IMR-90 (cell line): ENCODE data around the gene AP3B1. TPM values are rescaled to one million over a fixed set of nuclear protein-coding genes. Genes with fewer than 3 reads are reported as not detected.

ENCODE experiments used
- ATAC-seq: fragments of 200-7000 bp; cut with Tn5 transposase; 2 replicates; pipeline ENCODE4 v1.9.1; 2020; ENCODE audit warnings: low read depth, mild to moderate bottlenecking, moderate library complexity
- BruUV-seq: library from RNA; stranded (reverse); fragments of 400-500 nt; replicated peaks from 2 replicates; lab custom pipeline; 2021; lab: Mats Ljungman, UMichigan
- CTCF ChIA-PET: fragments of 300-600 bp; formaldehyde crosslinking; extraction: SDS; loops from one replicate; lab custom pipeline; 2021; ENCODE audit warnings: antibody characterized with exemption; lab: Yijun Ruan, JAX
- POLR2A ChIA-PET: fragments of 300-600 bp; sonication (Branson Sonifier 250); formaldehyde crosslinking; loops from one replicate; lab custom pipeline; 2022; ENCODE audit warnings: antibody characterized with exemption; ENCODE audit not compliant: unreplicated experiment; lab: Charles Lee
- DNase-seq: peaks from one replicate; pipeline ENCODE4 v3.0.0; 2013
- H2AFZ ChIP-seq: replicated peaks from 2 replicates; pipeline ENCODE3; 2013; ENCODE audit warnings: low read length, mild to moderate bottlenecking; ENCODE audit not compliant: poor library complexity
- H2AK5ac ChIP-seq: 2 replicates; pipeline ENCODE4 v1.6.1; 2013; ENCODE audit warnings: low read depth, low read length, inconsistent platforms
- H2AK9ac ChIP-seq: replicated peaks from 2 replicates; pipeline ENCODE3; 2013; ENCODE audit warnings: mild to moderate bottlenecking, low read depth, low read length, moderate library complexity; ENCODE audit not compliant: poor library complexity
- H2BK120ac ChIP-seq: 2 replicates; pipeline ENCODE4 v1.6.1; 2013; ENCODE audit warnings: low read depth, low read length, inconsistent platforms
- H2BK15ac ChIP-seq: 3 replicates; pipeline ENCODE4 v1.6.1; 2013; ENCODE audit warnings: low read depth, low read length, inconsistent platforms
- H2BK20ac ChIP-seq: 2 replicates; pipeline ENCODE4 v1.6.1; 2013; ENCODE audit warnings: low read depth, mild to moderate bottlenecking, inconsistent platforms, low read length, moderate library complexity
- H2BK5ac ChIP-seq: 2 replicates; pipeline ENCODE4 v1.6.1; 2013; ENCODE audit warnings: mild to moderate bottlenecking, low read depth, low read length, inconsistent platforms; ENCODE audit not compliant: poor library complexity, severe bottlenecking
- H3K14ac ChIP-seq: replicated peaks from 2 replicates; pipeline ENCODE4 v1.6.1; 2013; ENCODE audit warnings: low read depth, low read length, inconsistent platforms
- H3K18ac ChIP-seq: 2 replicates; pipeline ENCODE4 v1.6.1; 2013; ENCODE audit warnings: low read depth, low read length, control low read depth
- H3K23ac ChIP-seq: 2 replicates; pipeline ENCODE4 v1.6.1; 2013; ENCODE audit warnings: low read depth, low read length, inconsistent platforms
- H3K27ac ChIP-seq: 2 replicates; pipeline ENCODE4 v1.5.1; 2013; ENCODE audit warnings: mild to moderate bottlenecking, control low read depth, low read length; ENCODE audit not compliant: insufficient read depth
- H3K27me3 ChIP-seq: 2 replicates; pipeline ENCODE4 v1.6.1; 2013; ENCODE audit warnings: low read length; ENCODE audit not compliant: control insufficient read depth, insufficient read depth
- H3K36me3 ChIP-seq: 2 replicates; pipeline ENCODE4 v1.6.1; 2013; ENCODE audit warnings: low read length, mixed read lengths; ENCODE audit not compliant: control insufficient read depth, insufficient read depth
- H3K4ac ChIP-seq: 2 replicates; pipeline ENCODE4 v1.6.1; 2013; ENCODE audit warnings: low read depth, low read length, inconsistent platforms
- H3K4me1 ChIP-seq: 2 replicates; pipeline ENCODE4 v1.6.1; 2013; ENCODE audit warnings: low read length, mixed read lengths; ENCODE audit not compliant: control insufficient read depth, insufficient read depth
- H3K4me2 ChIP-seq: 2 replicates; pipeline ENCODE4 v1.6.1; 2013; ENCODE audit warnings: low read depth, mild to moderate bottlenecking, control low read depth, low read length, moderate library complexity
- H3K4me3 ChIP-seq: 2 replicates; pipeline ENCODE4 v1.5.1; 2013; ENCODE audit warnings: low read depth, mild to moderate bottlenecking, control low read depth, low read length, moderate library complexity; ENCODE audit not compliant: insufficient read depth
- H3K56ac ChIP-seq: 2 replicates; pipeline ENCODE4 v1.6.1; 2013; ENCODE audit warnings: low read length, inconsistent platforms; ENCODE audit not compliant: insufficient read depth; ENCODE audit errors: extremely low read depth
- H3K79me1 ChIP-seq, 2 experiments: 2 replicates each; pipeline ENCODE4 v1.6.1; 2013; ENCODE audit warnings: low read length in 2 of 2, inconsistent platforms in 1 of 2, low read depth in 1 of 2
- H3K9ac ChIP-seq: 2 replicates; pipeline ENCODE4 v1.6.1; 2013; ENCODE audit warnings: low read depth, low read length, control low read depth
- H3K9me1 ChIP-seq: 2 replicates; pipeline ENCODE4 v1.6.1; 2013; ENCODE audit warnings: low read length, inconsistent platforms; ENCODE audit not compliant: insufficient read depth
- H3K9me3 ChIP-seq: 2 replicates; pipeline ENCODE4 v1.6.1; 2013; ENCODE audit warnings: low read length; ENCODE audit not compliant: control insufficient read depth, insufficient read depth
- H4K20me1 ChIP-seq: 2 replicates; pipeline ENCODE4 v1.6.1; 2013; ENCODE audit warnings: low read length, inconsistent platforms; ENCODE audit not compliant: insufficient read depth
- H4K5ac ChIP-seq: 2 replicates; pipeline ENCODE4 v1.6.1; 2013; ENCODE audit warnings: mild to moderate bottlenecking, low read depth, low read length, control low read depth
- H4K8ac ChIP-seq, 2 experiments: 2 replicates each; pipeline ENCODE4 v1.6.1; 2013; ENCODE audit warnings: low read depth in 2 of 2, low read length in 2 of 2, control low read depth in 1 of 2, inconsistent platforms in 1 of 2
- H4K91ac ChIP-seq: 2 replicates; pipeline ENCODE4 v1.6.1; 2013; ENCODE audit warnings: low read depth, low read length, inconsistent platforms; ENCODE audit not compliant: insufficient read depth
- CHD1 ChIP-seq: IDR thresholded peaks from 2 replicates; pipeline ENCODE4 v1.6.1; 2012; ENCODE audit warnings: low read depth, low read length, improper control_type of control experiment
- FOS ChIP-seq: fragments of 150-350 bp; IDR thresholded peaks from 2 replicates; pipeline ENCODE4 v1.6.1; 2016; ENCODE audit warnings: low read depth, low read length
- POLR2A ChIP-seq: IDR thresholded peaks from 2 replicates; pipeline ENCODE4 v1.6.1; 2012; ENCODE audit warnings: mild to moderate bottlenecking, low read depth, low read length
- RAD21 ChIP-seq: IDR thresholded peaks from 2 replicates; pipeline ENCODE4 v1.6.1; 2012; ENCODE audit warnings: low read length, improper control_type of control experiment
- RCOR1 ChIP-seq: IDR thresholded peaks from 2 replicates; pipeline ENCODE4 v1.6.1; 2012; ENCODE audit warnings: mild to moderate bottlenecking, low read length, improper control_type of control experiment; ENCODE audit not compliant: insufficient replicate concordance
- WGBS, 2 experiments: methylation state at CpG; one replicate each; pipeline versions ENCODE4 v1.1.5 to v1.1.7; 2013; ENCODE audit warnings: missing lambda C conversion rate in 2 of 2; ENCODE audit not compliant: insufficient read length in 1 of 2; ENCODE audit errors: extremely low coverage in 2 of 2; 5-methylcytosine and 5-hydroxymethylcytosine counted together
- dilution Hi-C: fragments of 300-500 bp; cut with HindIII; formaldehyde crosslinking; loops from one replicate; pipeline ENCODE4 v1.14.3; 2018; ENCODE audit warnings: low sequenced_read_pairs; ENCODE audit not compliant: unreplicated experiment
- in situ Hi-C: fragments of 300-500 bp; cut with MboI; formaldehyde crosslinking; loops from 3 replicates; pipeline ENCODE4 v1.14.3; 2019; ENCODE audit warnings: low sequenced_read_pairs, inconsistent platforms, mixed read lengths
- intact Hi-C: fragments of 100-400 bp; cut with micrococcal nuclease; formaldehyde crosslinking; loops from 2 replicates; pipeline ENCODE4 v1.10.0; 2022
- polyA plus RNA-seq, 3 experiments: library from polyadenylated mRNA; depleted of rRNA; stranded (reverse); fragments of >200 nt; gene quantifications; 2 replicates each; pipeline ENCODE4 v1.2.3, GENCODE V29; 2012; ENCODE audit warnings: low replicate concordance in 1 of 3
- total RNA-seq: library from RNA; depleted of rRNA; stranded (reverse); fragments of >200 nt; gene quantifications from 2 replicates; pipeline ENCODE4 v1.2.3, GENCODE V29; 2012
- TF ChIP-seq, protein P1 (sequence below): fragments of 150-350 bp; IDR thresholded peaks from 2 replicates; pipeline ENCODE4 v1.6.1; 2017; ENCODE audit warnings: mild to moderate bottlenecking, antibody characterized with exemption, low read length, low read depth

AP3B1 gene
- total and polyA plus RNA-seq, 2 of the 4 experiments (the other 2 are of a cell fraction) = 33.1 to 59.0 TPM

DNA sequence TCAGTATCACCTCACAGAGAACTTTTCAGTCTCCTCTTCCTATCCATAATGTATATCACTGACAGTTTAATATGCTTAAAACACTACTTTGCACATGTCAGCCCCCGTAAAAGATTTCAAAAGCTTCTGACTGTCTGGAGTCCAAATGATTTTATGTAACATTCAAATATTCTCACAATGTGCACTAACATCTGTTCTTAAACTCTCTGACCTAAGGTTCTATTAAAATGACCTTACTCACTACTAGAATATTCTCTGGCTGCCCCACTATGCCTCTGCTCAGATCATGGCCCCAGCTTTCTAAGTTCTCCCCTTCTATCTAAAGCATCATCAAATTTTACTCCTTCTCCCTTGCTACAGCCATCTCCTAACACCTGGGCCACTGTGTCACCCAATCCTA lies 52.5 kb downstream of the AP3B1 start:
- no peak overlapping the region for H3K9ac ChIP-seq
- no peak overlapping the region for H3K4ac ChIP-seq
- peaks cover 30 to 55% of the 10 kb centered on the region in 2 experiments for H3K79me1 ChIP-seq
- H2BK20ac ChIP-seq = no peak overlapping the region
- no peak overlapping the region for H3K4me3 ChIP-seq
- no peak overlapping the region for H2BK120ac ChIP-seq
- WGBS, 2 experiments = no CpG with 5 or more reads among the region's 1 CpG
- H4K20me1 ChIP-seq = peaks cover 29% of the 10 kb centered on the region
- H2BK5ac ChIP-seq = no peak overlapping the region
- no TSS peak for BruUV-seq
- intact Hi-C loops (loop anchor here (5.0 kb wide), 1 partner anchor 50 kb away; the partner anchor contains the start of gene AP3B1), dilution Hi-C loops (no loop called here), in situ Hi-C loops (no loop called here)
- no peak overlapping the region for H3K18ac ChIP-seq
- ATAC-seq = no peak
- H3K27me3 ChIP-seq = no peaks in the 10 kb centered on the region
- H2BK15ac ChIP-seq = no peak overlapping the region
- H2AFZ ChIP-seq = no peak overlapping the region
- H3K4me2 ChIP-seq = no peak overlapping the region
- H4K8ac ChIP-seq = no peak overlapping the region
- no peak overlapping the region for H3K14ac ChIP-seq
- H3K9me3 ChIP-seq = no peaks in the 10 kb centered on the region
- no peak overlapping the region for H3K56ac ChIP-seq
- H3K27ac ChIP-seq = no peak overlapping the region
- H2AK5ac ChIP-seq = no peak overlapping the region
- no peak overlapping the region for H3K23ac ChIP-seq
- ChIA-PET POLR2A (no interaction called here), CTCF (no interaction called here)
- no peak for DNase-seq
- no peak for TF ChIP-seq POLR2A
- TF ChIP-seq FOS = no peak
- no peak for TF ChIP-seq CHD1
- no peak for TF ChIP-seq RCOR1
- TF ChIP-seq, protein P1, sequence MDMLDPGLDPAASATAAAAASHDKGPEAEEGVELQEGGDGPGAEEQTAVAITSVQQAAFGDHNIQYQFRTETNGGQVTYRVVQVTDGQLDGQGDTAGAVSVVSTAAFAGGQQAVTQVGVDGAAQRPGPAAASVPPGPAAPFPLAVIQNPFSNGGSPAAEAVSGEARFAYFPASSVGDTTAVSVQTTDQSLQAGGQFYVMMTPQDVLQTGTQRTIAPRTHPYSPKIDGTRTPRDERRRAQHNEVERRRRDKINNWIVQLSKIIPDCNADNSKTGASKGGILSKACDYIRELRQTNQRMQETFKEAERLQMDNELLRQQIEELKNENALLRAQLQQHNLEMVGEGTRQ = no peak
- TF ChIP-seq RAD21 = no peak
- peaks cover 4% of the 10 kb centered on the region for H3K9me1 ChIP-seq
- no peak overlapping the region for H2AK9ac ChIP-seq
- H3K4me1 ChIP-seq = peaks cover 5% of the 10 kb centered on the region
- H3K36me3 ChIP-seq = peaks cover 5% of the 10 kb centered on the region
- H4K91ac ChIP-seq = no peak overlapping the region
- no peak overlapping the region for H4K5ac ChIP-seq
